Cardiac muscle cell (in vitro differentiated cells and primary cell): ENCODE data around the gene SCRT2. TPM values are rescaled to one million over a fixed set of nuclear protein-coding genes. Genes with fewer than 3 reads are reported as not detected.

Experiments
- DNase-seq, 2 donors: peaks; one replicate each; pipeline versions ENCODE4 v3.0.0 to v3.0.0-alpha.2; 2010 to 2017; ENCODE audit warnings: low read depth in 1 of 2, low spot score in 1 of 2
- H3K27ac ChIP-seq: fragments of 200-600 bp; sonication (generic); 2 replicates; pipeline ENCODE4 v1.5.1; 2016
- H3K27me3 ChIP-seq: fragments of 200-600 bp; sonication (generic); 2 replicates; pipeline ENCODE4 v1.6.0; 2016; ENCODE audit warnings: control low read depth
- H3K36me3 ChIP-seq: fragments of 200-600 bp; sonication (generic); 2 replicates; pipeline ENCODE4 v1.5.1; 2016; ENCODE audit warnings: control low read depth
- H3K4me1 ChIP-seq: fragments of 200-600 bp; sonication (generic); 2 replicates; pipeline ENCODE4 v1.8.1; 2017; ENCODE audit warnings: low read depth, mild to moderate bottlenecking, mixed run types
- H3K4me3 ChIP-seq: fragments of 200-600 bp; sonication (generic); 2 replicates; pipeline ENCODE4 v1.5.1; 2016; ENCODE audit warnings: mild to moderate bottlenecking
- H3K9me3 ChIP-seq: fragments of 200-600 bp; sonication (generic); 2 replicates; pipeline ENCODE4 v1.5.1; 2017; ENCODE audit warnings: low read depth, mild to moderate bottlenecking, control low read depth
- CTCF ChIP-seq: IDR thresholded peaks from 2 replicates; pipeline ENCODE4 v1.5.1; 2012; ENCODE audit warnings: low read depth, mild to moderate bottlenecking, low read length
- polyA plus RNA-seq: library from polyadenylated mRNA; unstranded; fragments of >200 nt; fragmentation: Nextera tagmentation; extraction: Ambion mirVana; gene quantifications from 2 replicates; pipeline ENCODE4 v1.2.1, GENCODE V29; 2016
- total RNA-seq: library from RNA; depleted of rRNA; stranded (reverse); fragments of >200 nt; gene quantifications from 2 replicates; pipeline ENCODE4 v1.2.3, GENCODE V29; 2016

The SCRT2 gene
- total and polyA plus RNA-seq, 2 experiments from 2014 or later, result not detected

GRCh38 chr20:687468-688203 is 12.0 kb upstream of the SCRT2 start:
- no peaks in the 10 kb centered on the region for H3K4me1 ChIP-seq
- no peaks in the 10 kb centered on the region for H3K9me3 ChIP-seq
- no peak for DNase-seq
- TF ChIP-seq CTCF, result no peak
- no peaks in the 10 kb centered on the region for H3K36me3 ChIP-seq
- H3K27ac ChIP-seq, result no peak overlapping the region
- no peaks in the 10 kb centered on the region for H3K27me3 ChIP-seq
- no peak overlapping the region for H3K4me3 ChIP-seq

GRCh38 chr20:684676-685319 is 9.2 kb upstream of the SCRT2 start:
- TF ChIP-seq CTCF, result no peak
- no peaks in the 10 kb centered on the region for H3K4me1 ChIP-seq

GRCh38 chr20:682123-682522 is 6.5 kb upstream of the SCRT2 start:
- DNase-seq, result no peak
- peaks cover 30% of the 10 kb centered on the region for H3K27me3 ChIP-seq
- no peak overlapping the region for H3K27ac ChIP-seq
- H3K9me3 ChIP-seq, result no peaks in the 10 kb centered on the region
- H3K36me3 ChIP-seq, result no peaks in the 10 kb centered on the region
- no peak for TF ChIP-seq CTCF
- no peak overlapping the region for H3K4me3 ChIP-seq
- H3K4me1 ChIP-seq, result no peaks in the 10 kb centered on the region

More at GRCh38 chr20:684676-685319, 9.2 kb upstream of the SCRT2 start:
- H3K27ac ChIP-seq, result no peak overlapping the region
- H3K36me3 ChIP-seq, result no peaks in the 10 kb centered on the region
- DNase-seq, result no peak
- H3K9me3 ChIP-seq, result no peaks in the 10 kb centered on the region
- H3K27me3 ChIP-seq, result peaks cover 6% of the 10 kb centered on the region
- H3K4me3 ChIP-seq, result no peak overlapping the region

- Histone ChIP-seq H3K4me3 (no peak overlapping the region), H3K4me1 (peaks cover 4% of the 10 kb centered on the region), H3K27ac (no peak overlapping the region), H3K9me3 (no peaks in the 10 kb centered on the region), H3K36me3 (no peaks in the 10 kb centered on the region), H3K27me3 (peaks cover 45% of the 10 kb centered on the region)
- no peak for TF ChIP-seq CTCF
- no peak for DNase-seq
These were observed 5.1 kb upstream of the SCRT2 start for GRCh38 chr20:680638-681187.

- DNase-seq, result no peak
- Histone ChIP-seq H3K27ac (no peak overlapping the region), H3K4me3 (no peak overlapping the region), H3K27me3 (peaks cover 68% of the 10 kb centered on the region), H3K36me3 (no peaks in the 10 kb centered on the region), H3K9me3 (no peaks in the 10 kb centered on the region), H3K4me1 (peaks cover 4% of the 10 kb centered on the region)
- no peak for TF ChIP-seq CTCF
These were observed 2.4 kb upstream of the SCRT2 start for GRCh38 chr20:677957-678356.
